ENCODE data around the gene CAPN13.

DNA sequence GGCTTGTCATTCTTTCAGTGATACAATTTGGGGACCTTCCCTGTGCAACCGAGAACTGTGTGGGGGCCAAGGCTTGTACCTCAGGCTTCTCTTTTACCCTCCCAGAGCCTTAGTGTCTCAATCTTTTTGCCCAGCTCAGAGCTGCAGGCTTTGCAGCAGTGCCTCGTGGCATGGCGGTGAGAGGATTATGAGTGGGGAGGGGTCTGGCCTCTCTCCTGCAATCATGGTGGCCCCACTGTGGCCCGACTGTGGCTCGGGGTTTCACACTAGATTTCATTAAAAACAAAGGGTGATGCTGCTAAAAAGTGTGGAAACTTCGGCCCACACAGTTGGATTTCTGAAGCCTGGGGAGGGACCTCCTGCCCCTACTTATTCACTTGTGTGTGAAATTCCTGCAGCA lies 75.5 kb downstream of the CAPN13 start:
- TF ChIP-seq POLR2A (IDR thresholded peaks at IDR 0.05; ENCODE audit: low read depth, low read length) (no peak), TAF1 (IDR thresholded peaks at IDR 0.05; ENCODE audit: borderline replicate concordance, low read depth, low read length) (no peak)
